NOMO-1 treated with dmso at 0.1 percent for 144 hours (cell line): ENCODE measurements around the gene MAPK7.

Source experiments
- DNase-seq: peaks from one replicate; lab custom pipeline; 2025; ENCODE audit not compliant: unreplicated experiment; lab: John Stamatoyannopoulos, UW

The MAPK7 gene

DNA sequence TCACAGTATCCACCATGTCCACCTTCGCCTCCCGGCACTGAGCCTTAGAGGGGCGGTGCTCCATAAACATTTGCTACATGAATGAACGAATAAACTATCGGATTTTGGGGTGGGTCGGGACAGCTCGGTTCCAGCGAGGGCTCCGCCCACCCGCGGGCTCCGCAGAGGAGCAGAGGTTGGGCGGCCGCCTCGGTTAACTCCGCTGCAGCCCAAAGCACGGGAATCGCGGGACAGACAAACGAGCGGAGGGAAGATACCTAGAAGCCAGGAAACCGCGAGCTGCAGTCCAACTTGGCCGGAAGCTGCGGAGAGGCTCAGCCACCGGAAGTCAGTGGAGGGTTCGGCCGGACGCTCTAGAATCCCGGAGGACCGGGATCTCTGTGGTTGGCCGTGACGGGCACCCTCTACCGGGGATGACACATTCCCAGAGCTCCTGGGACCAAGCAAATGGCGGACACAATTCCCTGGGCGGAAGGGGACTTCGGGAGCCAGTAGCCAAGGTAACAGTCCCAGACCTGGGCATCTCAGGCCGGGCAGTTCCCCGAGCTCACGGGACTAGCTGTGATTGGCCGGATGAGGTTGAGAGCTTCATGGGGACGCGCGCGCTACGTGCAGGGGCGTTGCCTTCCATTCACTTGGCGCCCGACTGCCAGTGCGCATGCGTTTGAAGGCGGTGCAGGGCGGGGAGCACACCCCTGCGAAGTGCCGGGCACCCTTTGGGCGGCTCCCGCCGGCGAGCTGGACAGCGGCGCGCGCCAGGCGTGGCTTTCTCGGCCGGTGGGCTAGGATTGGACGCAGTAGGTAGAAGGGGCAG, 489 bp upstream of the MAPK7 start:
- DNase-seq: peak; percentile 97

- DNase-seq: no peak
Observed at GRCh38 chr17:19379361-19380065, 1.2 kb downstream of the MAPK7 start.

GRCh38 chr17:19380481-19381301, 2.4 kb downstream of the MAPK7 start:
- no peak for DNase-seq

DNA sequence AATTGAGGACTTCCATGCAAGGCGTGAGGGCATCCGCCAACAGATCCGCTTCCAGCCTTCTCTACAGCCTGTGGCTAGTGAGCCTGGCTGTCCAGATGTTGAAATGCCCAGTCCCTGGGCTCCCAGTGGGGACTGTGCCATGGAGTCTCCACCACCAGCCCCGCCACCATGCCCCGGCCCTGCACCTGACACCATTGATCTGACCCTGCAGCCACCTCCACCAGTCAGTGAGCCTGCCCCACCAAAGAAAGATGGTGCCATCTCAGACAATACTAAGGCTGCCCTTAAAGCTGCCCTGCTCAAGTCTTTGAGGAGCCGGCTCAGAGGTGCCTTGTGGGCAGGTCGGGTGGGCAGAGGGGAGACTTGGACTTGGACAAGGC, 3.1 kb downstream of the MAPK7 start:
- DNase-seq: no peak

DNA sequence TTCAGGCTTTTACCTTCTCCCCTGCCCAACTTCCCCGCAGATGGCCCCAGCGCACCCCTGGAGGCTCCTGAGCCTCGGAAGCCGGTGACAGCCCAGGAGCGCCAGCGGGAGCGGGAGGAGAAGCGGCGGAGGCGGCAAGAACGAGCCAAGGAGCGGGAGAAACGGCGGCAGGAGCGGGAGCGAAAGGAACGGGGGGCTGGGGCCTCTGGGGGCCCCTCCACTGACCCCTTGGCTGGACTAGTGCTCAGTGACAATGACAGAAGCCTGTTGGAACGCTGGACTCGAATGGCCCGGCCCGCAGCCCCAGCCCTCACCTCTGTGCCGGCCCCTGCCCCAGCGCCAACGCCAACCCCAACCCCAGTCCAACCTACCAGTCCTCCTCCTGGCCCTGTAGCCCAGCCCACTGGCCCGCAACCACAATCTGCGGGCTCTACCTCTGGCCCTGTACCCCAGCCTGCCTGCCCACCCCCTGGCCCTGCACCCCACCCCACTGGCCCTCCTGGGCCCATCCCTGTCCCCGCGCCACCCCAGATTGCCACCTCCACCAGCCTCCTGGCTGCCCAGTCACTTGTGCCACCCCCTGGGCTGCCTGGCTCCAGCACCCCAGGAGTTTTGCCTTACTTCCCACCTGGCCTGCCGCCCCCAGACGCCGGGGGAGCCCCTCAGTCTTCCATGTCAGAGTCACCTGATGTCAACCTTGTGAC, 3.6 kb downstream of the MAPK7 start:
- no peak for DNase-seq

GRCh38 chr17:19382531-19383444, 4.5 kb downstream of the MAPK7 start:
- no peak for DNase-seq

- DNase-seq: no peak
Observed at GRCh38 chr17:19383681-19384470, 5.6 kb downstream of the MAPK7 start.

- no peak for DNase-seq
Observed at GRCh38 chr17:19384723-19385391, 6.6 kb downstream of the MAPK7 start.

- no peak for DNase-seq
Observed at GRCh38 chr17:19385521-19385983, 7.3 kb downstream of the MAPK7 start.

GRCh38 chr17:19386051-19386929, 8.0 kb downstream of the MAPK7 start:
- peak; percentile 78 for DNase-seq

DNA sequence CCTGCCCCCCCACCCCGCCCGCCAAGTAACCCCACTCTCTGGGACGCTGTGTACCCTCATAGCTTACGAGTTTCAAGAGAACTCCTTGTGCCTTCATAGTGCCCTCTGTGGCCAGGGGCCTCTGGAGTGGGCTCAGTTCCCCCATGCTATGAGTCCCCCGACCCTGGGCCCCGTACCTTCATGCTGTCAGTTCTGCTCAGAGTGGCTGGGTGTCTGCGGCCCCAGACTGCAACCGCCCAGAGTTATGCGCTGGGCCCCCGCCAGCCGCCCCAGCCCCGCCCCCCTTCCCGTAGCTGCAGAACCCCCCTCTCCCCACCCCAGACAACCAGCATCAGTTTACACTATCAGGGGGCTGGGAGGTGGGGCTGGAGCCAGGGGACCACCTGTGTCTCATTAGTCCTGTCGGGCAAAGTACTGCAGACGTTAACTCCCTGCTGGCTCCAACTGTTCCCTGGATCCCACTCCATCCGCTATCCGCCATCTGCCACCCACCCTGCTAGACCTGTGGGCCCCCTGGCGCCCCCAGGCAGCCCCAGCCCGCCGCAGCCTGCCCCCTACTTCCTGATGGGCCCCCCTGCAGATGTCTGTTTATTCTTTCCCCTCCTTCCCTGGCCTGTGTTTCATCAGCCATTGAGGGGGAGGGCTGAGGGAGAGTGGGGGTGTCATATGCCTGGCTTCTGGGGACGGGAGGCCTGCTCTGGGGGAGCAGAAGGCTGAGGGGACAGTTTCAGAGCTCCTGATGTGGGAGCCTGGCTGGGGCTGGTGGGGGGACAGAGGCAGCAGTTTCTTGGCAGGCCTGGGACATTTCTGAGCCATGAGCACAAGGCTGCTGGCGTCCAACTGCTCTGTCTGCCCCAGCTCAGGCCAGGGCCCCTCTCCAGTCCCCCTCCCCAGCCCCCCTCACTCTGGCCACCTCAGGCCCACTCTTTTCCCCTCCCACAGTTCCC, 8.9 kb downstream of the MAPK7 start, which contains the start of gene MFAP4:
Gene MFAP4, minus strand, starts transcription at position 217 of the 947 bp plus-strand sequence. Its CDS starts 35 bp downstream, at position 182.
- no peak for DNase-seq

DNA sequence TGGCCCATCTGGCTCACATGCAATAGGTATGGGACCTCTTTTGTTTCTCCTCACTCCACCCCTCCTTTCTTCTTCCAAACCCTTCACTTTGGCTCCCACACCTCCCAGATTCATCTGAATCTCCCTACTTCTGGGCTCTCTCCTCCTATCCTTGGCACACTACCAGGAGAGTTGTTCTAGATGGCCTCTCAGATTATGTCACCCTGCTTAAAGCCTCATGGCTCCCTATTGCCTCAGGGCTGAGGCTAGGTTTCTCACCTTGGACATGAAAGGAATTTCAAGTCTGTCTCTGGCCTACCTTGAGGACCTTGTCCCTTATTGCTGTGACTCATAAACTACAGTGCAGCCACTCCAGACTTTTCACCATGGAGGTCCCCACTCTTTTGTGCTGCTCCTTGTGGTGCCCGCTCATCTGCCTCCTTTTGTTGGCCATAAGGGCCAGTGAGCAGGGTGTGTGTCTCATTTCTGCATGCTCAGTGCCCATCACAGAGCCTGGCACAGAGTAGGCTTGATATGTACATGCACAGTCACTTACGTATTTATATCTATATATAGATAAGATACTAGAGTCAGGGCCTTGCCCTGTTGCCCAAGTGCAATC, 9.7 kb downstream of the MAPK7 start:
- no peak for DNase-seq

- no peak for DNase-seq
Observed at GRCh38 chr17:19388791-19389785, 10.8 kb downstream of the MAPK7 start.

DNA sequence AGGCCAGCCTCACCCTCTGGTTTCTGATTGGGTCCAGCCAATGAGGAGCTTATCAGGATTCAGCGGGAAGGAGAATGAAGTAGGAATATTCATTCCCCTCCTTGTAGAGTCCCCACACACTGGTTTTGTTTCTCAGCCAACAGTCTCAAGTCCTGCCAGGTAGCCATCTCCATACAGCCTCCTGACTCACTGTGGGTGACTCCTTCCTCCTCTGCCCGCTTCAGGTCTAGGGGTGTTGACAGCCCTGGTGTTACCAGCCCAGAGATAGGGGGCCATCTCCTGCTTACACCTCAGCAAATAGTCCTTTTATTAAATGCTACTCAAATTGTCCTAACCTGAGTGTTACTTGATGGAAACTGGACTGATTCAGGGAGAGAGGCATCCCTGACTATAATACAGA, 12.7 kb downstream of the MAPK7 start:
- no peak for DNase-seq

- no peak for DNase-seq
Observed at GRCh38 chr17:19391432-19391831, 13.1 kb downstream of the MAPK7 start.
